T47D (cell line): ENCODE measurements around the gene SPECC1.
"Not testable (repeated sequence)": the region's sequence is repeated elsewhere in the genome, so short reads cannot be mapped to it uniquely, and the experiment has no call there.

Experiments
- DNase-seq, 2 experiments: peaks; one replicate each; pipeline versions ENCODE4 v3.0.0 to v3.0.0-alpha.2; 2011 to 2012; ENCODE audit warnings: low read depth in 1 of 2, low spot score in 1 of 2
- JUND ChIP-seq: IDR thresholded peaks from 2 replicates; pipeline ENCODE4 v1.6.1; 2012; ENCODE audit warnings: low read depth
- in situ Hi-C: cut with HindIII; loops from 2 replicates; pipeline ENCODE4 v1.10.0; 2016; ENCODE audit warnings: low sequenced_read_pairs, low pct_unique_long_range_greater_than_20kb

Gene SPECC1

DNA sequence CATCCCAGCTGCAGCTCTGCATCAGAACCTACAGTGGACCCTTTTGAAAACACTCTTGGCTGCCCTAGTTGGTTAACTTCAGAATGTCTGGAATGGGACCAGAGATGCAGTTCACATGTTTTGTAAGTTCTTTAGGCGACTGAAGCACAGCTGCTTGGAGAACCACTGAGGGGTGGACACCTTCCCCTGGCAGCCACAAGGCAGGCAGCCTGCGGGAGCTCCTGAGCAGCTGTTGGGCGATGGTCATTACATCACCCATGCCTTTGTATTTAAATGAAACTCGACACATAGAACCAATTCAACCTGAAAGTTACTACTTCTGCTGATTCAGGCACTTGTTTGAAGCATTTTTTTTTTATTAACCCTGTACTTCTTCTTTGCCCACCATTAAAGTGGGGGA is 306.7 kb downstream of the SPECC1 start:
- in situ Hi-C loops = no loop called here
- no peak for TF ChIP-seq JUND
- no peak for DNase-seq

DNA sequence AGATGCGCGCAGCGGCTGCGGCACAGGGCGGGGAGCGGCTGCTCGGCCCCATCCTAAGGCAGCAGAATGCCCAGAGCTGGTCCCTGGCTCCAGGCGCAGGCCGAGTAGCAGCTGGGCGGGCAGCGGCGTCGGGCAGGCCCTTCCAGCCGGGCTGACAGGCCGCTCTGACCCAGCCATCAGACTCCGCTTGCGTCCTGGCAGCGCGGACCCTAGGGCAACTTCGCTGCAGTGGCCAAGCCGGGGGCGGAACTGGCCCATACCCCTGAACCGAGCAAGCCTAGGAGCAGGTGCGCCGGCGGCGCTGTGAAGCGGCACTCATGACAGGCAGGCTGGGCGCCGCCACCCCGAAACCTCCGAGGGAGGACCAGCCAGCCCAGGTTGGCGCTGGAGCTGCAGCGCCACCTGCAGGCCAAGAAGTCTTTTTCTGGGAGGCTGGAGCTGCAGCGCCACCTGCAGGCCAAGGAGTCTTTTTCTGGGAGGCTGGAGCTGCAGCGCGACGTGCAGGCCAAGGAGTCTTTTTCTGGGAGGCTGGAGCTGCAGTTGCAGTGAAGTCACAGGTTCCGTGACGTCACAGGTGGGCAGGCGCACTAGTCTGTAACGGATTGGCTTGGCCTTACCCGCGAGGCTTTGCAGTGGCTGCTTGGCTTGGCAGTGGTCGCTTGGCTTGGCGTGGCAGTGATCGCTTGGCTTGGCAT is 311.5 kb downstream of the SPECC1 start:
- DNase-seq = peak; percentile 20 to 81
- in situ Hi-C loops = not testable (repeated sequence)

DNA sequence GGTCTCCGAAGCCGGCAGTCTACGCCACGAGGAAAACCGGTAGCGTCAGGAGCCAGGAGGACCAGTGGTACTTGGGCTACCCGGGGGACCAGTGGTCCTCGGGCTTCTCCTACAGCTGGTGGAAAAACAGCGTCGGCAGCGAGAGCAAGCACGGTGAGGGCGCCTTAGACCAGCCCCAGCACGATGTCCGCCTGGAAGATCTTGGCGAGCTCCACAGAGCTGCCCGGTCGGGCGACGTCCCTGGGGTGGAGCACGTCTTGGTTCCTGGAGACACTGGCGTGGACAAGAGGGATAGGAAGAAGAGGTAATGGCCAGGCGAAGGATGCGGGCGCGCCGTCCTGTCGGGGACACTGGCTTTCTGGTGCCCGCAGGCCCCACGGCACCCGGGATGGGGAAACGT is 312.2 kb downstream of the SPECC1 start:
- DNase-seq, in situ Hi-C loops: not testable (repeated sequence)

DNA sequence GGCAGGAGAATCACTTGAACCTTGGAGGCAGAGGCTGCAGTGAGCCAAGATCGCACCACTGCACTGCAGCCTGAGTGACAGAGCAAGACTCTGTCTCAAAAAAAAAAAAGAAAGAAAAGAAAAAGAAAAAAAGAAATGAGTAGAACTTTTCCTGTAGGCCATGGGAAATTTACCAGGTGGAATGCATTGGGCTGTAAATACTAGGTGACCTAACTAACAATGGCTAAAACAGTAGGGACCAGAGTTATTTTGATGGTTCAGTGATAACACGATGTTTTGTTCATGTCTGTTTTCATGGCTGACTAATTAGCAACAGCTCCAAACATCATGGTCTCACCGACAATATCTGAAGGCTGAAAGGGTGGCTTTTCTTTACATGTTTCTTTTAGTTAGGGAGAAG is 318.6 kb downstream of the SPECC1 start:
- in situ Hi-C loops, DNase-seq: not testable (repeated sequence)

DNA sequence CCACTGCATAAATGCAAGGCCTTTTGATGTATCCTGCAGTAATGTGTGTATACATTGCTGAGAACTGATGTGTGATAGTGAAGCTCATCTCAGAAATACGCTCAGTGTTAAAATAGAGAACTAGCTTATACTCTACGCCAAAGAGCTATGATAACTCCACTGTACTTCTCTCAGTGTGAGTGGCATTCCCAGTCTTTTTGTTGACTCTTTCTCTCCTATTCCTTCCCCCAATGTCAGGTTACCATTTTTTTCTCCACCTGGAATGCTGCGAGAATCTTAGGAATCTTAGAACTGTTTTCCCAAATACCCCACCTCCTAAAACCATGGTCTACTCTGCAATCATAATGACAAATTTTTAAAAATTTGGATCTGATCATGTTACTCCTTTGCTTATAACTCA is 342.2 kb downstream of the SPECC1 start:
- in situ Hi-C loops = not testable (repeated sequence)

DNA sequence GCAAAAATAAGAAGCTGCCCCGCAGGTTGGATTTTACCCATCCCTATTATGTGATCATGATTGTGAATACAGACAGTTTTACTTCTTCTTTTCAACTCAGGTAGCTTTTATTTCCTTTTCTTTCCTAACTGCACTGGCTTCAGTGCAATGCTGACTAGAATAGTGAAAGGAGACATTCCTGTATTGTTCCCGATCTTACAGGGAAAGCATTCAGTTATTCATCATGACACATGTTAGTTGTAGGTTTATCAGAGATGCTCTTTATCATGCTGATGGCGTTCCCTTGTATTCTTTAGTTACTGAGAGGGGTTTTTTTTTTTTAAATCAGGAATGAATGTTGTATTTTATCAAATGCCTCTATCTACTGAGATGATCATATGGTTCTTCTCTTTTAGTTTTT is 343.4 kb downstream of the SPECC1 start:
- in situ Hi-C loops, DNase-seq: not testable (repeated sequence)

More for the DNA sequence above, 342.2 kb downstream of the SPECC1 start:
- DNase-seq = not testable (repeated sequence)

DNA sequence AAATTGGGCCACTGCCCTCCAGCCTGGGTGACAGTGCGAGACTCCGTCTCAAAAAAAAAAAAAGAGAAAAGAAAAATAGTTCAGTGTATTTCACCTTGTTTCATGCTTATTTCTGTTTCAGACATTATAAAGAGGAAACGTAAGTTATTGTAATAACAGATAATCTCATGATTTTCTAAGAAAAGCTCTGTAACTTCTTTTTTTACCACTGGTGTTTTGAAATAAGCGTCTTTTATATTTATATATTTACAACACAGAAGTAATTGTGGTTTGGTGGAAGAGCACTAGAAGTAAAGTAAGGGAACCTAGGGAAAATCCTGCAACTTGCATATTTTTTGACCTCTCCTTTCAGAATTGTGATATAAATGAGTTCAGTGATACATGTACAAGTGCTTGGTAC is 354.7 kb downstream of the SPECC1 start:
- in situ Hi-C loops, DNase-seq: not testable (repeated sequence)
